Fibroblast of mammary gland (primary cell): ENCODE results near the gene ZNF2.
A peak's percentile ranks its signal among the peaks of the same experiment; 100 is the strongest.

Experiments used
- DNase-seq: peaks from one replicate; pipeline ENCODE4 v3.0.0-alpha.2; 2010; ENCODE audit warnings: low read depth
- H3K4me3 ChIP-seq: 2 replicates; pipeline ENCODE4 v1.5.1; 2011; ENCODE audit warnings: low read depth, mild to moderate bottlenecking, low read length, moderate library complexity; ENCODE audit not compliant: control insufficient read depth
- TF ChIP-seq, protein P1 (sequence below): conservative IDR thresholded peaks from 2 replicates; pipeline ENCODE4 v1.5.1; 2011; ENCODE audit warnings: low read depth, low read length, inconsistent platforms; ENCODE audit not compliant: control insufficient read depth, insufficient read depth

Gene ZNF2

DNA sequence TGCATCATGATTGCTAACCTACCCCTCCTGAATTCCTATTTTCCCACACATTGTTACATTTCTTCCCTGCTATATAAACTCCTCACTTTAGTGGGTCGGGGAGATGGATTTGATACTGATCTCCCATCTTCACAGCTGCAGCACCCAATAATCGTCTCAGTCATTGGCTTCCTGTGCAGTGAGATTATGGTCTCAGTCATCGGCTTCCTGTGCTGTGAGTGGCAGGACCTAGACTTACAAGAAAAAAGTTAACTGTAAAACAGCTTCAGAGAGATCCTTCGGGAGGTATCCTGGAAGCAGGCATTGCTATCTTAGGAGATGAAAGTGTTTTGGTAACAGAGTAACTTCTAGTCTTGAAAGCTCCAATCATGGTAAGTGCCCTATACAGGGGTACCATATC, 38.3 kb downstream of the ZNF2 start:
- no peak for DNase-seq
- TF ChIP-seq, protein P1, sequence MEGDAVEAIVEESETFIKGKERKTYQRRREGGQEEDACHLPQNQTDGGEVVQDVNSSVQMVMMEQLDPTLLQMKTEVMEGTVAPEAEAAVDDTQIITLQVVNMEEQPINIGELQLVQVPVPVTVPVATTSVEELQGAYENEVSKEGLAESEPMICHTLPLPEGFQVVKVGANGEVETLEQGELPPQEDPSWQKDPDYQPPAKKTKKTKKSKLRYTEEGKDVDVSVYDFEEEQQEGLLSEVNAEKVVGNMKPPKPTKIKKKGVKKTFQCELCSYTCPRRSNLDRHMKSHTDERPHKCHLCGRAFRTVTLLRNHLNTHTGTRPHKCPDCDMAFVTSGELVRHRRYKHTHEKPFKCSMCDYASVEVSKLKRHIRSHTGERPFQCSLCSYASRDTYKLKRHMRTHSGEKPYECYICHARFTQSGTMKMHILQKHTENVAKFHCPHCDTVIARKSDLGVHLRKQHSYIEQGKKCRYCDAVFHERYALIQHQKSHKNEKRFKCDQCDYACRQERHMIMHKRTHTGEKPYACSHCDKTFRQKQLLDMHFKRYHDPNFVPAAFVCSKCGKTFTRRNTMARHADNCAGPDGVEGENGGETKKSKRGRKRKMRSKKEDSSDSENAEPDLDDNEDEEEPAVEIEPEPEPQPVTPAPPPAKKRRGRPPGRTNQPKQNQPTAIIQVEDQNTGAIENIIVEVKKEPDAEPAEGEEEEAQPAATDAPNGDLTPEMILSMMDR: no peak
- no peak overlapping the region for H3K4me3 ChIP-seq

DNA sequence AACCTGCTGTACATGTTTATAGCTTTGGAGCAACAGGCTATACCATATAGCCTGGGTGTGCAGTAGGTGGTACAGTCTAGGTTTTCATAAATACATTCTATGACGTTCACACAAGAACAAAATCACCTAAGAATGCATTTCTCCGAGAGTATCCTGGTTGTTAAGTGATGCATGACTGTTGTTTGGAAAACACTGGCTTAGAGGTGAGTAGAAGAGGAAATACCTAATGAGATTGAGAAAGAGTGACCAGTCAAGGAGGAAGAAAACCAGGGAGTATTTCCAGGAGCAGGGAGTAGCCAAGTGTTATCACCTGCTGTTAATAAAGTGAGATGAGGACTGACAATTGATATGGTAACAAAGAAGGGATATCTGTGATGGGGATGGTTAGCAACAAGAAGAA, 38.8 kb downstream of the ZNF2 start:
- no peak for DNase-seq
- TF ChIP-seq, protein P1: no peak
- no peak overlapping the region for H3K4me3 ChIP-seq

DNA sequence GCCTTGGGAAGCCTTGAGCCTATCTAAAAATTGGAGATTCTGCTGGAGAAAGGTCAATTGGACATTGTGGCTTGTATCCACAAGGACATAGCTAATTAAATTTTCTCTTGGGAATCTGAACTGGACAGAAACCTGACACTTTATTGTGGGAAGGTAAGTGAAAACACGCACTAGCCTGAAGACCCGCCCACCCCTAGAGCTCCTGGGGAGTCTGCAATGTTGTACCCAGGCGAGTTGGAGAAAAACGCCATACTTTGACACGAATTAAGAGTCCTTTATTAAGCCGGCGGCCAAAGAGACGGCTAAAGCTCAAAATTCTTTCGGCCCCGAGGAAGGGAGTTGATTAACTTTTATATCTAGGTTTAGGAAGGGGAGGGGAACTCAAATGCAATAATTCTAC, 40.5 kb downstream of the ZNF2 start:
- no peak for DNase-seq
- TF ChIP-seq, protein P1: no peak
- no peak overlapping the region for H3K4me3 ChIP-seq

DNA sequence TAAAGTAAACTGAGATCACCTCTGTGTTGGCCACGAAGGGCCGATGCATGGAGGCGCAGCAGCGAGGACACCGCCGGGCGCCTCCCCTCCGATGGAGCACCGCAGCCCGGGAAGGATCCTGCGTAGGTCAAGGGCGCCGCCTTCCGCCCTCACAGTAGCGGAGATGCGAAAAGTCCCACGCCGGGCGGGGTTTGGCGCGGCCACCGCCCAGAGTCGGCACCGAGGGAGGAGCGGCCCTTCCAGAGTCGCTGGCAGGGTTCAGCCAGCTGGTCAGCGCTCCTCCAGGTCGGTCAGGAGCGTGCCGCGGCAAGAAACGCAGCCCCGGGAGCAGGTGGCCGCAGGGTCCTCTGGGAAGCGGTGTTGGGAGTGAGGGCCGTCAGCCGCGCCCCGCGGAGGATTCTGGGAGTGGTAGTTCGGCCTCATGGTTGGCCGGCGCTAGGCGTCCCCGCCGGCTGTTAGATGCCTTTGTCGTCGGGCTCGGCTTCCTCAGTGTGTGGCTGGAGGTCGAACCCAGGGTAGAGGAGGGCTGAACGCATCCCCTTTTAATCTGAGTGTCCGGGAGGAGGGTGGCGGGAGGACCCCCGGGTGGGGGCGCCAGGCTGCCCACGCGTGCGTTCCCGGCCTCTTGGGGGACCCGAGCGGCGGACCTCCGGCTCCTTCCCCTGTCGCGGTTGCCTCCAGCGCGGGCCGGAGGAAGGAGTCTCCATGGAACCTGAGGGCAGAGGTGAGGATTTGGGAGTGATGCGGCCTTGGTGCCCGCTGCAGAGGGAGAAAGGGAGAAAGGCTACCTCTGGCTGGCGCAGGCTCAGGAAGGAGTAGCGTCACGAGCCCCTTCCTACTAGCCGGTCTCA, 41.7 kb downstream of the ZNF2 start, which contains the start of gene ZNF892:
Gene ZNF892, plus strand, starts transcription at position 411 of the 851 bp plus-strand sequence. Its CDS starts 295 bp downstream, at position 706.
- TF ChIP-seq, protein P1: peak; percentile 13
- DNase-seq: peak; percentile 87
- H3K4me3 ChIP-seq: peak within 1 kb of the TSS; percentile 69

DNA sequence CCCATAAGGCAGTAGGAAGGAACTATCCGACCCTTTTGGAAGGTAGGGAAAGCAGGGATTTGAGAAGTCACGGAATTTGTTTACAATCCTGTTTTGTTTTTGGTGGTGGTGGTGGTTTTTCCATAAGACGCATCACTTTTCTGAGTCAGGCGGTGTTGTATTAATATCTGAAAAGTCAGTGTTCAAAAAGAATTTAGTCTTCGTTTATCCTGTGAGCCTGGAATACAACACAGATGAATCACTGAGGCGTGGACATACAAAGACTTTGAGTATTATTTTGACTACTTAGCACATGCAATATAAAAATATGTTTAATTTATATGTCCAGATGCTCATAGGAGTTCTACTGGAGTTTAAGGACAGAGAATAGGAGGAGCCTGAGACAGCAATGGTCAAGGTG, 42.5 kb downstream of the ZNF2 start:
- peak; percentile 38 for DNase-seq
- peak overlapping the region; percentile 69 for H3K4me3 ChIP-seq
- TF ChIP-seq, protein P1: no peak

DNA sequence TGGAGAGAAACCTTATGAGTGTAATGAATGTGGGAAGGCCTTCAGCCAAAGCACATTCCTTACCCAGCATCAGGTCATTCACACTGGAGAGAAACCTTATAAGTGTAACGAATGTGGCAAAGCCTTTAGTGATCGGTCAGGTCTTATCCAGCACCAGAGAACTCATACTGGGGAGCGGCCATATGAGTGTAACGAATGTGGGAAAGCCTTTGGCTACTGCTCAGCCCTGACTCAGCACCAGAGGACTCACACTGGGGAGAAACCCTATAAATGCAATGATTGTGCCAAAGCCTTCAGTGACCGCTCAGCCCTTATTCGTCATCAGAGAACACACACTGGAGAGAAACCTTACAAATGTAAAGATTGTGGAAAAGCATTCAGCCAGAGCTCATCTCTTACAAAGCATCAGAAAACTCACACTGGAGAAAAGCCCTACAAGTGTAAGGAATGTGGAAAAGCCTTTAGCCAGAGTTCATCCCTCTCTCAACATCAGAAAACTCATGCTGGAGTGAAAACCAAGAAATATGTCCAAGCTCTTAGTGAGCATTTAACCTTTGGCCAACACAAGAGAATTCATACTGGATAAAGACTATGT, 49.5 kb downstream of the ZNF2 start:
- no peak for DNase-seq
- TF ChIP-seq, protein P1: no peak
- no peak overlapping the region for H3K4me3 ChIP-seq
